ENCODE data around the gene LSM10.

The LSM10 gene

GRCh38 chr1:36425791-36426190 lies 28.1 kb upstream of the LSM10 start:
- DNase-seq (ENCODE audit: extremely low spot score): no peak
- CTCF ChIA-PET: interaction anchor here (6.5 kb wide), 1 partner anchor 83 kb away, joined by 73 read pairs; no protein-coding TSS in a partner anchor
- TF ChIP-seq CTCF (IDR thresholded peaks at IDR 0.05; ENCODE audit: control extremely low read depth, extremely low read depth, low read depth, missing control alignments): no peak
- POLR2A ChIA-PET: interaction anchor here (0.6 kb wide), 1 partner anchor 40 kb away, joined by 4 read pairs; no protein-coding TSS in a partner anchor

DNA sequence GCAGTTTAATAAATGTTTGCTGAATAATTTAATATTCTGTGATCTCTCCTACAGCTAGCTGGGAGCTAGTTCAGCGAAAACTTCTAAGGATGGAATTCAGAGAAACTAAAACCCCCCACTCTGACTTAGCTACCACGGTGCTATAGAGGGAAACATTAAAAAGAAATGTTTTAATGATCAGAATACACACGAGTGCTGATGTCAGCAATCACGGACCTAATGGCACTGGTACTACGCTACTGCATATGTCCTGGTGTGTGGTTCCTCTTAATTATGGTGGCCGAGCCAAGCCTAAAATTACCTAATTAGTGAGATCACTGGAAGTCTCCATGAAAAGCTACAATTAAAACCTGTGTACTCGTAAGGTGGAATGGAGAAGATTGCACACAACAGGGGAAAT lies 23.9 kb upstream of the LSM10 start:
- POLR2A ChIA-PET: no interaction called here
- DNase-seq (ENCODE audit: extremely low spot score): no peak
- TF ChIP-seq CTCF (IDR thresholded peaks at IDR 0.05; ENCODE audit: control extremely low read depth, extremely low read depth, low read depth, missing control alignments): no peak
- CTCF ChIA-PET: interaction anchor here (0.7 to 6.5 kb wide), 14 partner anchors 9 to 287 kb away, joined by 3 to 73 read pairs (median 5); partner anchors contain the start of genes LSM10 and SH3D21

DNA sequence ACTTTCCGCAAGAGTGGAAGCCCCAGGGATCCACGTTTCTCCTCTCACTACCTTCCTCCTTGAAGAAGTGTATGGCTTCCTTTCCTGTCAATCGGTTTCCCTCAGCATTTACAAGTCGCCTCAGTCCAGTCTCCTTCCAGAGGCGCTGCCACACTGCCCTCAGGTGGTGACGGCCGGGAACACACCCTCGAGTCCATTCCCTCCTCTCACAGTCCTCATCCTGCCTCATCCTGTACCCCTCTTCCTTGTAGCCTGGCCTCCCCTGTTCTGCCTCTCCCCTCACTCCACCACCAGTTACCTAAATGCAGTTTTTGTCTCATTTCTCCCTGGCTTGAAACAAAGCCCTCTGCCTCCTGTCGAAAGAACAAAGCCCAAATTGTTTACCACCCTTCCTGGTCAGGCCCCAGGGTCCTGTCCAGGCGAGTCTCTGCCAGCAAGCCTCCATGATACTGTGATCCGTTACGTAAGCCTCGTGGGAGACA lies 23.2 kb upstream of the LSM10 start:
- peak; percentile 95 for TF ChIP-seq CTCF (IDR thresholded peaks at IDR 0.05; ENCODE audit: control extremely low read depth, extremely low read depth, low read depth, missing control alignments)
- ChIA-PET CTCF (interaction anchor here (0.9 to 6.5 kb wide), 8 partner anchors 10 to 271 kb away, joined by 3 to 73 read pairs (median 6); no protein-coding TSS in a partner anchor), POLR2A (no interaction called here)
- DNase-seq (ENCODE audit: extremely low spot score): peak; percentile 83

DNA sequence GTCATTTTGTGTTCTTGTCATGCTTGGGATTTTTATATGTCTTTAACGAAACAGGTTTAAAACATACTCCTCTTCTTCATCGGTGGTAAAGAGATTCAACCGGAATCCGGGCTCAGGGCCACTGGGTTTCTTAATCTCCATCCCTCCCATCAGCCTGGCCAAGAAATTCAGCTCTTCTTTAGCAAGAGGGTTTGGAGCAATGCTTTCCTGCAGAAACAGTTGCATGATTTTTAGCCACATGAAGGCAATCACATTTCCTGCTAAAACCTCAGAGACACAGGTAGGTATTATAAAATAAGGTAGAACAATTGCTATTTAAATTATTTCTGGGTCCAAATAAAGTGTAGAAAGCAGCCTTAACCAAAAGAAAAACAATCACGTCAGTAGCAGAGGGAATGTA lies 22.7 kb upstream of the LSM10 start:
- ChIA-PET POLR2A (no interaction called here), CTCF (interaction anchor here (0.7 to 2.6 kb wide), 14 partner anchors 9 to 321 kb away, joined by 3 to 21 read pairs (median 3); partner anchors contain the start of gene LSM10)
- DNase-seq (ENCODE audit: extremely low spot score): no peak
- no peak for TF ChIP-seq CTCF (IDR thresholded peaks at IDR 0.05; ENCODE audit: control extremely low read depth, extremely low read depth, low read depth, missing control alignments)

- ChIA-PET POLR2A (no interaction called here), CTCF (interaction anchor here (0.7 to 2.6 kb wide), 18 partner anchors 8 to 320 kb away, joined by 3 to 21 read pairs (median 4); partner anchors contain the start of gene LSM10)
- TF ChIP-seq CTCF (IDR thresholded peaks at IDR 0.05; ENCODE audit: control extremely low read depth, extremely low read depth, low read depth, missing control alignments): no peak
- no peak for DNase-seq (ENCODE audit: extremely low spot score)
Measured at GRCh38 chr1:36419569-36419968, 21.9 kb upstream of the LSM10 start.

DNA sequence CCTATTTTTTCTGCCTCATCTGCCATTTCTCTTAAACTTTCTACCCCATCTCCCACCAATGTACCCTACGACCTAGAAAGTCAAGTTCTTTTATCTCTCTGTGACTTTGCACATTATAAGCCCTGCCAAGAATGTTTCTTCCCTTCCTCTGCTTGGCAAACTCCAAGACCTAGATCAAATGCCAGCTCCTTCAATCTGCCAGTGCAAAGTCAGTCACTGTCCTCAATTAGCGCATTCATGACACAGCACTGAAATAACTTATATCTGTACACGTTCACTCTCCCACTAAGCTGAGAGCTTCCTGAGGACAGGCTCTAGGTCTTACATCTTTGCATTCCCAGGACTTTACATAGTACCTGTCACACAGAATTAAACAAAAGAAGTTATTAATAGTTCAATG lies 21.4 kb upstream of the LSM10 start:
- no peak for DNase-seq (ENCODE audit: extremely low spot score)
- CTCF ChIA-PET: interaction anchor here (1.1 to 2.6 kb wide), 13 partner anchors 10 to 78 kb away, joined by 3 to 21 read pairs (median 4); no protein-coding TSS in a partner anchor
- TF ChIP-seq CTCF (IDR thresholded peaks at IDR 0.05; ENCODE audit: control extremely low read depth, extremely low read depth, low read depth, missing control alignments): no peak
- POLR2A ChIA-PET: no interaction called here

Data from GM10248 (cell line).